Measurements from ENCODE around the gene KLHL33. TPM values are rescaled to one million over a fixed set of nuclear protein-coding genes. Genes with fewer than 3 reads are reported as not detected.

KLHL33 gene
- total RNA-seq, 2 donors from 2014 or later: 0.05 TPM

- intact Hi-C loops (cut with DNase I): loop anchor here (5.0 kb wide), 1 partner anchor 63 kb away; no protein-coding TSS in a partner anchor
- TF ChIP-seq CTCF (IDR thresholded peaks at IDR 0.05): no peak
- Histone ChIP-seq H3K27ac (no peak overlapping the region), H3K4me1 (peaks cover 1% of the 10 kb centered on the region), H3K9me3 (no peaks in the 10 kb centered on the region), H3K27me3 (no peaks in the 10 kb centered on the region), H3K36me3 (peaks cover 5% of the 10 kb centered on the region), H3K9ac (ENCODE audit: low read depth in 2 of 2, low read length in 2 of 2) (no peak overlapping the region), H3K4me3 (no peak overlapping the region)
- no peak for DNase-seq
Measured at GRCh38 chr14:20409226-20409625, 26.7 kb downstream of the KLHL33 start.

- no peak for TF ChIP-seq CTCF (IDR thresholded peaks at IDR 0.05)
- Histone ChIP-seq H3K27ac (no peak overlapping the region), H3K9ac (ENCODE audit: low read depth in 2 of 2, low read length in 2 of 2) (no peak overlapping the region), H3K4me3 (no peak overlapping the region), H3K9me3 (no peaks in the 10 kb centered on the region), H3K36me3 (peaks cover 16% of the 10 kb centered on the region), H3K4me1 (no peaks in the 10 kb centered on the region), H3K27me3 (no peaks in the 10 kb centered on the region)
- no peak for DNase-seq
- intact Hi-C loops (cut with DNase I): no loop called here
Measured at GRCh38 chr14:20403521-20403920, 32.4 kb downstream of the KLHL33 start.

GRCh38 chr14:20400965-20401593 lies 34.9 kb downstream of the KLHL33 start:
- H3K9ac ChIP-seq (ENCODE audit: low read depth in 2 of 2, low read length in 2 of 2): no peak overlapping the region
- no peaks in the 10 kb centered on the region for H3K27me3 ChIP-seq
- peak overlapping the region; percentile 27 for H3K27ac ChIP-seq
- intact Hi-C loops (cut with DNase I): no loop called here
- DNase-seq: no peak
- H3K4me1 ChIP-seq: no peaks in the 10 kb centered on the region
- no peak for TF ChIP-seq CTCF (IDR thresholded peaks at IDR 0.05)
- no peak overlapping the region for H3K4me3 ChIP-seq
- H3K9me3 ChIP-seq: no peaks in the 10 kb centered on the region
- H3K36me3 ChIP-seq: peaks cover 20% of the 10 kb centered on the region

GRCh38 chr14:20400589-20400964 lies 35.4 kb downstream of the KLHL33 start:
- intact Hi-C loops (cut with DNase I): no loop called here
- Histone ChIP-seq H3K36me3 (peaks cover 24% of the 10 kb centered on the region), H3K27me3 (no peaks in the 10 kb centered on the region), H3K9ac (ENCODE audit: low read depth in 2 of 2, low read length in 2 of 2) (no peak overlapping the region), H3K27ac (no peak overlapping the region), H3K9me3 (no peaks in the 10 kb centered on the region), H3K4me1 (no peaks in the 10 kb centered on the region), H3K4me3 (no peak overlapping the region)
- TF ChIP-seq CTCF (IDR thresholded peaks at IDR 0.05): no peak
- DNase-seq: no peak

- Histone ChIP-seq H3K4me3 (no peak overlapping the region), H3K36me3 (peaks cover 36% of the 10 kb centered on the region), H3K27me3 (no peaks in the 10 kb centered on the region), H3K27ac (no peak overlapping the region), H3K9me3 (no peaks in the 10 kb centered on the region), H3K4me1 (no peaks in the 10 kb centered on the region), H3K9ac (ENCODE audit: low read depth in 2 of 2, low read length in 2 of 2) (no peak overlapping the region)
- no peak for TF ChIP-seq CTCF (IDR thresholded peaks at IDR 0.05)
- intact Hi-C loops (cut with DNase I): no loop called here
- DNase-seq: no peak
Measured at GRCh38 chr14:20397511-20397910, 38.5 kb downstream of the KLHL33 start.
